ENCODE measurements around the gene CBX2. TPM values are rescaled to one million over a fixed set of nuclear protein-coding genes. Genes with fewer than 3 reads are reported as not detected.

Gene CBX2
- total and polyA plus RNA-seq, 12 donors, result 0.06 to 3.4 (median 0.82) TPM

- TF ChIP-seq POLR2A (IDR thresholded peaks at IDR 0.05), result no peak
- no peak for TF ChIP-seq CTCF (IDR thresholded peaks at IDR 0.05)
- Histone ChIP-seq H3K36me3 (replicated peaks in 1 of 2) (no peaks in the 10 kb centered on the region), H3K4me1 (replicated peaks in 1 of 2) (peaks cover 0 to 10% of the 10 kb centered on the region in 2 donors), H3K27me3 (no peaks in the 10 kb centered on the region), H3K27ac (no peak overlapping the region), H3K9me3 (replicated peaks in 1 of 3) (no peaks in the 10 kb centered on the region), H3K4me3 (peak overlapping the region in 1 of 4 donors; percentile 18)
- WGBS, 4 donors, result 58 to 65% (median 61%) methylated on average over 25 to 35 of the region's 35 CpGs
- peak in 5 of 7 donors; percentile 43 to 67 (median 53) for DNase-seq
- intact Hi-C loops (cut with DNase I), result no loop called here
Observed at GRCh38 chr17:79732804-79733691, 44.9 kb upstream of the CBX2 start.

GRCh38 chr17:79733692-79734070, 44.3 kb upstream of the CBX2 start:
- TF ChIP-seq POLR2A (IDR thresholded peaks at IDR 0.05) (no peak), CTCF (IDR thresholded peaks at IDR 0.05) (no peak)
- no peaks in the 10 kb centered on the region for H3K9me3 ChIP-seq (replicated peaks in 1 of 3)
- no peak overlapping the region for H3K27ac ChIP-seq
- WGBS, 4 donors, result 73 to 85% (median 82%) methylated on average over 4 to 9 of the region's 9 CpGs
- H3K4me3 ChIP-seq, result no peak overlapping the region
- no peak for DNase-seq
- H3K36me3 ChIP-seq (replicated peaks in 1 of 2), result no peaks in the 10 kb centered on the region
- intact Hi-C loops (cut with DNase I), result no loop called here
- no peaks in the 10 kb centered on the region for H3K27me3 ChIP-seq
- H3K4me1 ChIP-seq (replicated peaks in 1 of 2), result peaks cover 0 to 5% of the 10 kb centered on the region in 2 donors

GRCh38 chr17:79735096-79735495, 42.9 kb upstream of the CBX2 start:
- Histone ChIP-seq H3K36me3 (replicated peaks in 1 of 2) (no peaks in the 10 kb centered on the region), H3K27me3 (no peaks in the 10 kb centered on the region), H3K4me1 (replicated peaks in 1 of 2) (peaks cover 0 to 5% of the 10 kb centered on the region in 2 donors), H3K4me3 (no peak overlapping the region), H3K9me3 (replicated peaks in 1 of 3) (no peaks in the 10 kb centered on the region), H3K27ac (no peak overlapping the region)
- DNase-seq, result no peak
- TF ChIP-seq CTCF (IDR thresholded peaks at IDR 0.05) (no peak), POLR2A (IDR thresholded peaks at IDR 0.05) (no peak)
- WGBS, 4 donors, result 94 to 98% (median 96%) methylated on average over 27 to 32 of the region's 32 CpGs
- intact Hi-C loops (cut with DNase I), result no loop called here

- 78 to 89% (median 87%) methylated on average over 21 to 30 of the region's 30 CpGs for WGBS, 4 donors
- intact Hi-C loops (cut with DNase I), result no loop called here
- Histone ChIP-seq H3K27me3 (peaks cover 10% of the 10 kb centered on the region), H3K9me3 (replicated peaks in 1 of 3) (no peaks in the 10 kb centered on the region), H3K27ac (no peak overlapping the region), H3K36me3 (replicated peaks in 1 of 2) (no peaks in the 10 kb centered on the region), H3K4me1 (replicated peaks in 1 of 2) (peaks cover 6 to 11% of the 10 kb centered on the region in 2 donors), H3K4me3 (no peak overlapping the region)
- TF ChIP-seq POLR2A (IDR thresholded peaks at IDR 0.05), result no peak
- TF ChIP-seq CTCF (IDR thresholded peaks at IDR 0.05), result no peak
- DNase-seq, result no peak
Observed at GRCh38 chr17:79737046-79737921, 40.7 kb upstream of the CBX2 start.
